ENCODE results near the gene TSPAN18. TPM values are rescaled to one million over a fixed set of nuclear protein-coding genes. Genes with fewer than 3 reads are reported as not detected.

The TSPAN18 gene
- polyA plus RNA-seq, 1 of the 3 experiments (the other 2 are of a cell fraction): 0.72 TPM

- TF ChIP-seq ZBTB33 (IDR thresholded peaks at IDR 0.05; ENCODE audit: borderline replicate concordance, low read depth) (no peak), FOXM1 (IDR thresholded peaks at IDR 0.05; ENCODE audit: low read depth) (no peak)
Observed at GRCh38 chr11:44826922-44827643, 100.3 kb downstream of the TSPAN18 start (continued).

GRCh38 chr11:44828296-44828695 lies 101.5 kb downstream of the TSPAN18 start:
- Histone ChIP-seq H3K4me1 (ENCODE audit: control insufficient read depth in 1 of 2, insufficient read depth in 2 of 2, low read depth in 1 of 2, low read length in 1 of 2) (peaks cover 0 to 26% of the 10 kb centered on the region in 2 experiments; a peak in 1 of 4 replicates), H3K27me3 (ENCODE audit: insufficient read depth) (no peaks in the 10 kb centered on the region), H3F3A (replicated peaks; ENCODE audit: insufficient read depth) (no peaks in the 10 kb centered on the region), H3K9ac (no peak overlapping the region), H2AFZ (ENCODE audit: low read depth) (no peak overlapping the region), H3K27ac (ENCODE audit: low read depth in 2 of 2, low read length in 1 of 2) (no peak overlapping the region), H3K9me3 (no peaks in the 10 kb centered on the region), H4K20me1 (ENCODE audit: insufficient read depth) (no peaks in the 10 kb centered on the region), H3K4me2 (no peak overlapping the region), H3K79me2 (ENCODE audit: insufficient read depth) (no peaks in the 10 kb centered on the region), H3K4me3 (ENCODE audit: low read depth in 2 of 2, low read length in 1 of 2) (no peak overlapping the region), H3K36me3 (replicated peaks in 1 of 2; ENCODE audit: control insufficient read depth in 1 of 2, insufficient read depth in 2 of 2, low read length in 1 of 2) (no peaks in the 10 kb centered on the region), H3K9me2 (no peaks in the 10 kb centered on the region)
- DNase-seq: no peak
- ChIA-PET CTCF (interaction anchor here (1.2 to 1.9 kb wide), 3 partner anchors 11 to 12 kb away, joined by 4 to 6 read pairs (median 5); no protein-coding TSS in a partner anchor), POLR2A (no interaction called here)
- no peak for TF ChIP-seq SMC3 (IDR thresholded peaks at IDR 0.05; ENCODE audit: low read depth, low read length)
- WGBS (ENCODE audit: low lambda C conversion rate): 53% methylated on average over 5 of the region's 5 CpGs

GRCh38 chr11:44829838-44830237 lies 103.1 kb downstream of the TSPAN18 start:
- Histone ChIP-seq H3K4me1 (ENCODE audit: control insufficient read depth in 1 of 2, insufficient read depth in 2 of 2, low read depth in 1 of 2, low read length in 1 of 2) (peaks cover 0 to 33% of the 10 kb centered on the region in 2 experiments; a peak in 2 of 4 replicates), H3K27me3 (ENCODE audit: insufficient read depth) (no peaks in the 10 kb centered on the region), H3K79me2 (ENCODE audit: insufficient read depth) (no peaks in the 10 kb centered on the region), H3K9ac (no peak overlapping the region), H3F3A (replicated peaks; ENCODE audit: insufficient read depth) (no peaks in the 10 kb centered on the region), H3K27ac (ENCODE audit: low read depth in 2 of 2, low read length in 1 of 2) (no peak overlapping the region), H3K9me3 (no peaks in the 10 kb centered on the region), H3K36me3 (replicated peaks in 1 of 2; ENCODE audit: control insufficient read depth in 1 of 2, insufficient read depth in 2 of 2, low read length in 1 of 2) (no peaks in the 10 kb centered on the region), H3K4me3 (ENCODE audit: low read depth in 2 of 2, low read length in 1 of 2) (no peak overlapping the region), H3K4me2 (no peak overlapping the region), H3K9me2 (no peaks in the 10 kb centered on the region), H4K20me1 (ENCODE audit: insufficient read depth) (no peaks in the 10 kb centered on the region), H2AFZ (ENCODE audit: low read depth) (no peak overlapping the region)
- TF ChIP-seq MXI1 (IDR thresholded peaks at IDR 0.05; ENCODE audit: low read depth, low read length) (no peak), GATA2 (CRISPR knock-in tag; IDR thresholded peaks at IDR 0.05) (no peak), POLR2AphosphoS5 (IDR thresholded peaks at IDR 0.05; ENCODE audit: low read depth, low read length) (no peak), TAF1 (IDR thresholded peaks at IDR 0.05; ENCODE audit: borderline replicate concordance, low read depth, low read length) (no peak), ZBTB33 (IDR thresholded peaks at IDR 0.05; ENCODE audit: borderline replicate concordance, low read depth) (no peak), TEAD4 (IDR thresholded peaks at IDR 0.05; ENCODE audit: borderline replicate concordance, insufficient read depth) (no peak), CHD2 (IDR thresholded peaks at IDR 0.05; ENCODE audit: low read length, partially characterized antibody) (no peak), NFIC (IDR thresholded peaks at IDR 0.05; ENCODE audit: borderline replicate concordance) (no peak), CTCF (IDR thresholded peaks at IDR 0.05) (no peak), TCF12 (IDR thresholded peaks at IDR 0.05) (no peak), ELF1 (IDR thresholded peaks at IDR 0.05) (no peak), GABPA (IDR thresholded peaks at IDR 0.05; ENCODE audit: low read depth) (no peak), FOXJ3 (CRISPR knock-in tag; IDR thresholded peaks at IDR 0.05) (no peak), USF2 (IDR thresholded peaks at IDR 0.05; ENCODE audit: borderline replicate concordance, low read depth, low read length) (no peak), YY1 (IDR thresholded peaks at IDR 0.05; ENCODE audit: low read depth) (no peak)
- no peak for DNase-seq
- 60% methylated on average over 2 of the region's 2 CpGs for WGBS (ENCODE audit: low lambda C conversion rate)
- ChIA-PET CTCF (interaction anchor here (0.7 to 1.9 kb wide), 4 partner anchors 9 to 60 kb away, joined by 3 to 6 read pairs (median 4); no protein-coding TSS in a partner anchor), POLR2A (no interaction called here)
